HG02885 (cell line): ENCODE results near the gene COL12A1.

ENCODE experiments used
- ATAC-seq: cut with Tn5 transposase; IDR thresholded peaks from one replicate; pipeline ENCODE4 v1.9.1; 2021; ENCODE audit warnings: mild to moderate bottlenecking; ENCODE audit not compliant: unreplicated experiment, poor library complexity

The COL12A1 gene

DNA sequence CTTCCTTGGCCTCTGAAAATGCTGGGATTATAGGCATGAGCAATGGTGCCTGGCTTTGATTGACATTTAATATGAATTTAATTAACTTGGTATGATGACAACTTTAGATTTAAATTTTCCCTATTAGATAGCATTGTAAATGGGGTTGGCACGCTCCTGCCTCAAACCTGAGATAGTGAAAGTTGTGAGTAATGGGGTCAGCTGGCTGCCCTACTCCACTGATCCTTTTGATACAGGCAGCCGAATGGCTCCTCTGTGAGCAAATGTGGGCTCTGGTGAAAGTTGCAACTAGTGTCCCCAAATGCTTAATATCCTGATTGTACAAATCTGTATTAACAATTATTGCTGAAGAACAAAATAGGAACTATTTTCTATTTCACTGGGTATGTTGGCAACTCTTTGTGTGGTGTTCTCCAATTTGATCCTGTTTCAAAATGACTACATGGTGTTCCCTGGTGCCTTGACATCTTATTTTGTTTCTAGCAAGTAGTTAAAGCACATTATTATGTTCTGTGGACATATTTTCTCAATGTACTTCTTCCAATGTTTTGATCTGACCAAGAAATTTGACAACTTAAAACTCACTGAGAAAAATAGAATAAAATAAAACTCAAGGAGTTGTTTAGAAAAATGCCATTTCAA, 97.4 kb downstream of the COL12A1 start:
- ATAC-seq, result no peak

DNA sequence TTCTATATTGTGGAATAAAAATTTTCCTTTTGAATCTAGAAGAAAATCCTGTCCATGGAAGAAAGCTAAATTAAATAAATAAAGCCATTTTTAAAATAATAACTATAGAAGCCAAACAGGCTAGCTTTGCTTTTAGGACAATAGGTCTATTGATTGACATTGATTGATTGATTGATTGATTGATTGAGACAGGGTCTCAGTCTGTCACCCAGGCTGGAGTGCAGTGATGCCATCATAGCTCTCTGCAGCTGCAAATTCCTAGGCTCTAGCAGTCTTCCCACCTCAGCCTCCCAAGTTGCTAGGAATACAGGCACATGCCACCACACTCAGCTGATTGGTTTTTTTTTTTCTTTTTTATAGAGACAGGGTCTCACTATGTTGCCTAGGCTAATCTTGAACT, 97.9 kb downstream of the COL12A1 start:
- ATAC-seq, result no peak

DNA sequence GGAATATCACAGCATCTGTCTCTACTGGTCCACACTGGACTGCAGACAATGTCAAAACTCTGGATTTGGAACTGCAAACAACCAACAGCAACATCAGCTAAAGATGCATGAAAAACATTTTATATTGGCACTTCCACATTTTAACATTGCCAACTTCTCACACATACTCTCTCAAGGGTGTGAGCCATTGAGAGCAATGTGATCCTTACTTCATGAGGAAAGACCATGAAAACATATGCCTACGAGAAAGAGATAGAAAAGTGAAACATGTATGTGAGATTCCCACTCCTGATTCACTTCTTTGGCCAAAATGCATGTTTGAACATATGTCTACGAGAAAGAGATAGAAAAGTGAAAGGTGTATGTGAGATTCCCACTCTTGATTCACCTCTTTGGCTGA, 99.4 kb downstream of the COL12A1 start:
- ATAC-seq, result no peak

DNA sequence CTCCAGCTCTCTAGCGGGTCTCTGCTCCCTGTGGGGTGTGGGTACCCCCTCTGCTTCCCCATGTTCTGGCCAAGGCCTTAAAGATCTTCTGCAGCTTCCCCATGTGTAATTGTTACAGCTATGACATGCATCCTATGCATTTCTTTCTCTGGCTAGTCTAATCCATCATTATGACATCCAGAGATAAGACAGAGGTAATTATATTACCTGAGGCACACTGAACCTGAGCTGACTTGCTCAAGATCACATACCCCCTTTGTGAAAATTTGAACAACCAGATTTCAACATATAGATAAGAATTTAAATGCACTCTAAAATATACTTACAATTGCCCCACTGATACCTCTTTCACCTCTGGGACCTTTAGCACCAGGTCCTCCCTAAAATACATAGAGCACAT, 102.4 kb downstream of the COL12A1 start:
- ATAC-seq, result no peak

DNA sequence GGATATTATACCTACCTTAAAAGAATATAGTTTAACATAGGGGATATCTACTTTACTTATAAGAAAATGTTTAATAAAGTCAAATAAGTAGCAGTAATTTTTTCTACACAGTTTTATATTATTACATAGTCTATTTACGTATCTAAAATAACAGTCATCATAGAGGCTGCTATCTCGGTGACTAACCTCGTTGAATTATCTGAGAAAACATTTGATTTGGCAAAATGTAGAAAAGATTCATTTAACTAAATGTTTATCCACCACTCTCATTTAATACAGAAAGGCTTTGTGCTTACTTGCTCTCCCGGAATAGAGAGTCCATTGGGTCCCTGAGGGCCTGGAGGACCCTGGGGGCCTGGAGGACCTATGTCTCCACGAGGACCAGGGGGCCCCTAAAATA, 103.6 kb downstream of the COL12A1 start:
- ATAC-seq, result no peak

DNA sequence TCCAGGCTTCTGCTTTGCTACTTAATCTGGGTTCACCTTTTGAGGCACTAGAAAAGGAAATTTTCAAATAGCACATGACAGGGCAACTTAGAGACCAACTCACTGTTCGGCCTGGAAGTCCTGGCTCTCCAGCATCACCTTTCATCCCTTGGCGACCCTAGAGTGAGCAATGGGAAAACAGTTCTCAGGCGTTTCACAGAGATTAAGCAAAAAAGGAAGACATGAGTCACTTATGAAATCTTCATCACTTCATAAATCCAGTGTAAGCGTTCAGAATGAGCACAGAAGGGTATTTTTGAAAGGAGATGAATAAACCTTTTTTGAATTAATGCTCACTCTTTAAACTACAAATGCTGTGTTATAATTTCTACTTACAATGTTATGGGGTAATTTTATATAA, 104.0 kb downstream of the COL12A1 start:
- no peak for ATAC-seq

DNA sequence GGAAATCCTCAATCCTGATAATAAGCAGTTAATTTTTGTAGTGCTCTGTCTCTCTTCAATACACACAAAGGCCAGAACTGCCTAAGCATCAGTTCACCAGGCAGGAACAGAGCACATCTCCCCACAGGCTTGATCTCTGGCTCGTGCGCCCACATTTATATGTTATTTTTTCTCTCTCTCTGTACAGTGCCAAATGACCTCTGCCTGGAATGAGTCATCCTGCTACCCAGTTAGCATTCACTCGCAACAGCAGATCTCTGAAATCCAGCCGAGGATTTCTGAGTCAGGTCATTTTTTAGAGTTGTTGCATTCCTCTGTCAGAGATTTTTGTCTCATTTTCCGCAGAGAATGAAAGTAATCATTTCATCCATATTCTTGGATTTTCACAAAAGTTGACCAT, 107.1 kb downstream of the COL12A1 start:
- ATAC-seq, result no peak

DNA sequence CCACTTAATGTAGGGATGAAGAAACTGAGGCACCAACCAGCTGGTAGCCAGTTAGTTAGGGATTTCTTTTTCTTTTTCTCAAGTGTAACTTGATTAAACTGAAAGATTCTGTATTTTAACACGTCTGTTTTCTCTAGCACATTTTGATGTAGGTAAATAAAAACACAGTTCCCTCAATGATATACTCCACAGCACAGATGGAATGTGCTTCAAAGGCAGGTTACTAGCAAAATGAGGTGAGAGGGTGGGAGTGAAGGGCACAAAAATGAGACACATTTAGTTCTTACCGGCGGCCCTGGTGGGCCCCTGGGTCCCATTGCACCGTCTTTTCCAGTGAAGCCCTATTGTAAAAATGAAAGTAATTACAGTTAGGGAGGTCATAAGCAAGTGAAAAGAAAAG, 108.9 kb downstream of the COL12A1 start:
- ATAC-seq, result no peak

DNA sequence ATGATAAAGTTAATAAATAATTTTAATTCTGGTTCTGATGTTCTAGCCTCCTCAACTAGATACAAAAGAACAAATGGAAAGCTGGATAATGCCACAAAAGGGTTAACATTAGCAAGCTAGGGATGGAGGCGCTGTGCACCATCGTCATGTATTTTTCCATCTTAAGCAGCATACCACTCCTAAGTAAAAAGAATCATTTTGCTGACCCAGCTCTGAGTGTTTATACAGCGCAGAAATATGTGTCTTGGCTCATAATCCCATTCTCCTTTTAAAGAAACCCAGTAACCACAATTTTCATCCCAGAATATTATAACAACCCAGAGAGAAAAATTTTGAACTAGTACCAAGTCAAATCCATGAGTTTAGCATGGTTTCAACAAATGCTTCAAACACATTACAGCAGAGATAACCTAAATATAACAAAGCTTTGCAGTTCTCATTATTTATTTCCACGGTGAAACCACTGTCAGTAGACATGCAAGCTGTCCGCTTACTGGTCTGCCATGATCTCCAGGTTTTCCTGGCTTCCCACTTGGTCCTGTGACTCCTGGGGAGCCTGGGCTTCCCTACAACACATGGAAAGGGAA, 111.1 kb downstream of the COL12A1 start:
- no peak for ATAC-seq

DNA sequence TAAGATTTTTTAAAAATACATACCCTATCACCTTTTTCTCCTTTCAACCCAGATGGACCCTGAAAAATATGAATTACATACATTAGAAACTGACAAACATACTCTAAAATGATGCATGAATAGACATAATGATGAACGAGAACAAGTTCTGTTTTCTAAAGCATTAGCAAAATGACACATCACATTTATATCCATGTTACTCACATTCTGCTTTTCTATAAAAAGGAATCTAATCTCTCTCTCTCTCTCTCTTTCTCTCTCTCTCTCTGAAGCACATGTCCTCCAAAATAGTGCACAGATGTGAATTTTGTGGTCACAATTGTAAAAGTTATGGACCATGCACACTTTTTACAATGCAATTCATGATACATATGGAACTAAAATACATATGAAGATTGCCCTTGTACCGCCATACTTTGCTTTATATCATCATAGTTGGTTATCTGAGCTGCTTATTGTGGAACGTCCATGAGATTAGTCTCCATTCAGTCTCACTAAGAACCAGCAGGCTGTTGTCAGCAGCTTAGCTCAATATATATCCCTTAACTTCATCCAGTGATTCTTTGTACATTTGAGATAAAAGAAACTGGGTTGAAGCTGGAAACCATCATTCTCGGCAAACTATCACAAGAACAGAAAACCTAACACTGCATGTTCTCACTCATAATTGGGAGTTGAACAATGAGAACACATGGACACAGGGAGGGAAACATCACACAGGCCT, 114.2 kb downstream of the COL12A1 start:
- ATAC-seq, result no peak

DNA sequence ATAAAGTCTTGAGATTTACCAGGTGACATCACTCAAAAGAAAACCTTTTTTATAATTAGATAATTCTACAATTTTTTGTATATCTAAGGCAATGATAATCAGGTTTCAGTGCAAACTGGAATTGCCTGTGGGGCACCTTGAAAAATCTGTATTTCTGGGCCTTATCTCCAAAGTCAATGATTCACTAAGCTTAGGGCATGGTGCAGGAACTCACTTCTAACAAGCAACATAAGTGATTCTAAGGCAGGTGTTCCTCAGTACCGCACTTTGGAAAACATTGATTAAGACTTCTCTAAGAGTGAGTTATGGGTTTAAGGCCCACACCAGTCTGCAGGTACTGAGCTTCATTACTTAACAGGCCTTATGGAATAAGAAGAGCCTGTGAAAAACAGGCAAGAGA, 115.3 kb downstream of the COL12A1 start:
- no peak for ATAC-seq

DNA sequence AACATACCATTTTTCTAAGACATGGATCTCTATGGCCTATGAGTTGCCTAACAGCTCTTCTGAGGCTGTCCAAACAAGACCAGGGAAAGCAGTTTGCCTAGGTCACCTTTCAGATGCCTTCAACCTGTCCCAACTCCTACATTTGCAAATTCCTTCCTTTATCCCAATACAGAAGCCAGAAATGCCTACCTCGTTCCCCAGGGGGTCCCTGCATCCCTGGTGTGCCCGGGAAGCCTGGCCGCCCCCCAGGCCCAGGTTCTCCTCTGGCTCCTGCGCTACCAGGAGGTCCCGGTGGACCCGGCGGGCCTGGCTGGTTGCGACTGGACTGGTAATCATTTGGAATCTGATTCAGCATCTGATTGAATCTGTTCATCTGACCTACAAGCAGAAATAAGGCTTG, 115.9 kb downstream of the COL12A1 start:
- ATAC-seq, result no peak

DNA sequence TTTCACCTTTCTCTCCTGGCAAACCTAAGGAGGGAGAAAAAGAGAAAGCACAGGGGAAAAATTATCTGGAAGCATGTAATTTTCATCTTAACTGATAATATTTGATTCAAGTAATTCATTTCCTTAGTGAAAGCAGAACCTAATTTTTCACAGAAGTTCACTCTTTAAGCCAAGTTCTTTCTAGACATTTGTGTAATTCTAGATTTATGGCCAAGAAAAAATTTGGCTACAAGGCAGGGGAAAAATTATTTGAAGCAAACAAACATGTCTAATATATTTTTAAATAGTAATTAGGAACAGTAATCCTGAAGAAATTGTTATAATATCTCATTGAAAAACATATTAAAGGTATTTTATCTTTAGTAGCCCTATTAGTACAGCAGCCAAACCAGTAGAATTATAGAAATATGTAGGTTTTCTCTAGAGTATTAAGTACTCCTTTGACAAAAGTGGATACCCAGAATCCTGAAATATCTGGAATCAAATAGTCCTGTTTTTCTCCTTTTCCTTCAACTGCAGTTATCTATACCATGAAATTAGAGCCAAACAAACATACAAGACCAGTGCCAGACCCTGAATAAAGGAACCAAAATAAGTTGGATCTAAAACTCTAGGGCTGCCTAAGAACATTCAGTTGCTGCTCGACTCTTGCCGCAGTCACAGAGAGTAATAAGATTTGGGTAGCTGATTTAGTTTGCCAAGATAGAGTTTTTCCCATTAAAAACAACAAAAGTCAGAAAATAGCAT, 116.5 kb downstream of the COL12A1 start:
- no peak for ATAC-seq

DNA sequence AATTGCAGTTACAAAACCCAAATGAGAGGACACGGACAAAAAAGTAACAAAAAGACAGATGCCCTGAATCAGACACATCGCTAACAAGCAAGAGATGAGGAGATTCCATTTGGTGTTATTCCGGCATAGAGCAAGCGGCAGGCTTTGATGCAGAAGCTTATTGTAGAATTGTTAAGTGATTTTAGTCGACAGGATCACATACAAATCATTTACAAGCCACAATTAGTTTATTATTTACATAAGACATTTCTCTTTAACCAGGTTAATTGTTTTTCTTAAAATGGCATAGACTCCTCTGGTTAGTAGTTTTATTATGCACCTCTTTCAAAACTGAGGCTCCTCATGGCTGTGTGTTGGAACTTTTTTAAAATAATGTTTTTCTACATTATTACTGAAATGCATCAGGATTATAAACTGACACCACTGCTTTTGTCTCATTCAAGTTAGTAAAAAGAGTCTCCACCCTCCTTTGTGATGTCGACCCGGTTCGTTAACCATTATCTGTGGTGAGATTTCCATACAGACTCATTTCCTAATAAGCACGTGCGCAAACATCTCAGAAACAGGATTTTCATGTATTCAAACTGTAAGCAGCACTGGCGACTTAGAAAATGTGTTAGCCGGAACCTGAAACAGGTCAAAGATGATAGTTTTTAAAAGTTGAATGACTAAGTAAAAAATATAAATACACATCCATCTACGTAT, 119.8 kb downstream of the COL12A1 start:
- no peak for ATAC-seq

DNA sequence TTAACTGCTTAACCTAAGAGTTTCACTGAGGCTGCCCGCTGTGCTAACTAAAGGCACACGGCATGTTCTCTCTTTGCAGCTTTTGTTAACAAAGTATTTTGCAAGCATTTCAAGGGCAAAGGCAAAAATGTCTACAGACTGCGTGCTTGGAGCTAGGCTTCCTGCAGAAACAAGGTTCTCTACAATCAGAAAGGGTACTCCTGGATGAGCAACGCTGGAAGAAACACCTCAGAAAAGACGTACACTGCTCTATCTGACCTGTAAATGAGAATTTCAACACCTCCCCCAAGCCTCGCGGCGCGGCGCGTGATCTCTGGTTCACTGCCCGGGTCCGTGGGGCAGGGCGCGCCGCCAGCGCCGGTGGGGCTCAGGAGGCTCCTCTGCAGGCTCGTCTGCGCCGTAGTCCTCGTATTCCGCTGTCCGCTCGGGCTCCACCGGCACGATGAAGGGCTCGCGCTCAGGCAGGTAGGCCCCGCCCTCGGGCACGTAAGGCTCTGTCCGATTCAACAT, 120.9 kb downstream of the COL12A1 start:
- no peak for ATAC-seq

DNA sequence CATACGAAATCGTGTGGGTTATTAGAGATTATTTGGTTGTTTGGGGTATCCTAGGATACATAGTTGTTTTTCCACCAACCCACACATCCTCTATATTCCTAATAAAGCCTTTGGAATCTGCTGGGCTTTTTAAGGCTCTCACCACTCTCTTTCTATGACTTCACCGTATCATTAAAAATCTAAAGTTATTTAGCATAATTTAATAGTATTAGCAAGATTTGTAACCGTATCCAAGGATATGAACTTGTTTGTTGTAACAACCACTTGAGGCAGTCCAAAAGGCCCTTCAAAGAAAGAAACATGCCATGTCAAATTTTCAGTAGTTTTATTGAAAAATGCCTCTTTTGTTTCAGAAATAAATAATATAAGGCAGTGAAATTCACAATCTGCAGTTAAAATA, 121.8 kb downstream of the COL12A1 start:
- no peak for ATAC-seq

DNA sequence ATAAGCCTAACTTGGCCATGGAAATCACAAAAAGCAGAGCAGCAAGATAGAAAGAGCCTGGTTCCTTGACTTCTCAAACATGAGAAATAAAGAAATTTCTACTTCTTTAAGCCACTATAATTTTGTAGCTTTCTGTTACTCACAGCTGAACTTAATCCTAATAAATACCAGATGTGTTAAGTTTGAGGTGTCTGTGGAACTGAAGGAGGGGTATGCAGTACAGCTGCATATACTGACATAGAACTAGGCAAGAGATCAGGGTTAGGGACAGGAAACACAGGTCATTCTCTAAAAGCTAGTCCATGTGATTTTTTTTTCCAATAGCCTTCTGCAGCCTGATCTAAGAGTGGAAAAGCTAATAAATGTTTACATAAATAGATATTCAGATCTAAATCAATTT, 123.9 kb downstream of the COL12A1 start:
- ATAC-seq, result no peak

DNA sequence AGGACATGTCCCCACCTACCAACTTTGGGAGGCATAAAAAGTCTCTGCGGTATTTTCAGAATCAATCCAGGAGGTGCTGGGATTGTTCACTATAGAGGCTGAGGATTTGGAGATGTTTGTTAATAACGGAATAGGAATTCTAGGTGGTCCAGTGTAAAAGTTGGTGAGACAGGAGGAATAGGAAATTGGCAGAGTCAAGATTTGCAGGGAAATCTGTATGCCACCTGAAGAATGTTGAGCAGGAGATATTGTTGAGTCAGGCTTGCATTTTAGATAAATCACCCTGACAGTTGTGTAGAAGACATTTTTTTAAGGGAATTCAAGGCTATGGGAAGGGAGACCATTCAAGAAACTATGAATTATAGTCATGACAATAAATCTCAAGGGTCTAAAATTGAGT, 124.8 kb downstream of the COL12A1 start:
- no peak for ATAC-seq

DNA sequence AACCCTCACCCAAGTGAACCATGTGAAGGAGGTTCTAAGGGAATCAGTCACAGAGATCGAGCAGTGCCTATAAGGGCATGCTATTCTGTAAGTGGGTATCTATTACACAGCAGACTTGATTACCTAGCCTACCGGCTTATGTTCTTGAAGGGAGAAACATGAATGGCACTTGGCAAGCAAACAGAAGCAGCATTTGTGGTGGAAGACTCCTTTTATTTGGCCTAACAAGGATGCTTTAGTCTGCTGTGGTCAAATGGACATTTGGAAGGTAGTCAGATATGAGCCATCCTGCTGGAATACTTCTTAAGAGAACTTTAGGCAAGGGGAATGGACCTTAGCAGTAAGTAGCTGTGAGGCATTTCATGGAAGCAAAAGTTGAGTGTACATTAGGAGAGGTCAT, 126.3 kb downstream of the COL12A1 start:
- no peak for ATAC-seq

DNA sequence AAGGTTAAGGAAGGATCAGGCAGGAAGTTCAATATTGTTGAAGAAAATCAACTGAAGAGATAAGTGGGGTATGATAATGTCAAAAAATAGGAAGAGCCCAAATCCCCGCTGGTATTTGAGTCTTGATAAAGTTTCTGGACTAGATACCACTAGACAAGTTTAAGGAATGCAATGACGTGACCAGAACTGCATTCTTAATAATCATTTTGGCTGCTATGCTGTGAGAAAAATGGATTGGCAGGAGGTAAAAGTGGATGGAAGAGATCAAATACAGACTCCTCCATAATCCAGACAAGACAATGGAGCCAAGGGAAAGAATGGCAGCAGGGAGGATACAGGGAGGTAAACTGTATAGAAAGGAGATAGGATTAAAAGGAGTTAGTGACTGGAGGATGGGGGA, 128.2 kb downstream of the COL12A1 start:
- ATAC-seq, result no peak
